B cell (primary cell): ENCODE results near the gene NTRK2. TPM values are rescaled to one million over a fixed set of nuclear protein-coding genes. Genes with fewer than 3 reads are reported as not detected.

Experiments used
- ATAC-seq: fragments of 200-7000 bp; cut with Tn5 transposase; one replicate; pipeline ENCODE4 v1.10.0; 2021; ENCODE audit warnings: low read depth, mild to moderate bottlenecking, moderate number of reproducible peaks, moderate library complexity
- CTCF ChIA-PET: fragments of 350-600 bp; sonication (Branson Sonifier 250); formaldehyde crosslinking; loops from one replicate; lab custom pipeline; 2021; ENCODE audit warnings: antibody characterized with exemption, inconsistent platforms; lab: Charles Lee
- POLR2A ChIA-PET: fragments of 350-600 bp; sonication (Branson Sonifier 250); formaldehyde crosslinking; loops from one replicate; lab custom pipeline; 2021; ENCODE audit warnings: antibody characterized with exemption; lab: Charles Lee
- DNase-seq: peaks from one replicate; pipeline ENCODE4 v3.0.0; 2013
- H2AFZ ChIP-seq: 2 replicates; pipeline ENCODE4 v1.6.1; 2012; ENCODE audit warnings: mild to moderate bottlenecking, low read depth, low read length; ENCODE audit not compliant: insufficient read depth, poor library complexity, severe bottlenecking
- H3K27ac ChIP-seq, 2 donors: 1 replicate in 1 of 2; 2 replicates in 1 of 2; pipeline ENCODE4 v1.5.1; 2012 to 2013; ENCODE audit warnings: low read length in 2 of 2, mild to moderate bottlenecking in 2 of 2, moderate library complexity in 1 of 2
- H3K27me3 ChIP-seq, 4 experiments: fragments of 200-600 bp in 1 of 4; sonication (generic) in 1 of 4; replicated peaks in 1 of 4; 1 replicate in 2 of 4; 2 replicates in 2 of 4; pipeline versions ENCODE4 v1.6.1 to v1.7.0; 2013 to 2016; ENCODE audit warnings: low read length in 3 of 4, mild to moderate bottlenecking in 2 of 4, mixed read lengths in 1 of 4, moderate library complexity in 1 of 4; ENCODE audit not compliant: insufficient read depth in 4 of 4, control insufficient read depth in 3 of 4; ENCODE audit errors: control extremely low read depth in 1 of 4
- H3K36me3 ChIP-seq, 2 experiments: replicated peaks in 1 of 2; 1 replicate in 1 of 2; 2 replicates in 1 of 2; pipeline versions ENCODE4 v1.6.1 to v1.7.1; 2013; ENCODE audit warnings: low read length in 1 of 2; ENCODE audit not compliant: insufficient read depth in 2 of 2, control insufficient read depth in 1 of 2; ENCODE audit errors: control extremely low read depth in 1 of 2, extremely low read depth in 1 of 2
- H3K4me1 ChIP-seq, 2 donors: fragments of 200-600 bp in 1 of 2; sonication (generic) in 1 of 2; 1 replicate in 1 of 2; 2 replicates in 1 of 2; pipeline versions ENCODE4 v1.5.1 to v1.6.1; 2013 to 2017; ENCODE audit warnings: low read length in 2 of 2; ENCODE audit not compliant: control insufficient read depth in 2 of 2, insufficient read depth in 2 of 2
- H3K4me2 ChIP-seq: replicated peaks from 2 replicates; pipeline ENCODE3; 2012; ENCODE audit warnings: mild to moderate bottlenecking, low read depth, low read length; ENCODE audit not compliant: poor library complexity, severe bottlenecking
- H3K4me3 ChIP-seq, 5 experiments: fragments of 200-600 bp in 1 of 5; sonication (generic) in 1 of 5; 1 replicate in 3 of 5; 2 replicates in 2 of 5; pipeline versions ENCODE4 v1.5.1 to v1.7.0; 2011 to 2016; ENCODE audit warnings: low read length in 4 of 5, mild to moderate bottlenecking in 4 of 5, low read depth in 2 of 5, control low read depth in 1 of 5, moderate library complexity in 1 of 5; ENCODE audit not compliant: insufficient read depth in 1 of 5; ENCODE audit errors: control extremely low read depth in 1 of 5, extremely low read depth in 1 of 5
- H3K79me2 ChIP-seq: fragments of 200-600 bp; sonication (generic); one replicate; pipeline ENCODE4 v1.6.0; 2016; ENCODE audit warnings: low read length; ENCODE audit not compliant: control insufficient read depth, insufficient read depth
- H3K9ac ChIP-seq: fragments of 200-600 bp; sonication (generic); 2 replicates; pipeline ENCODE4 v1.6.1; 2017; ENCODE audit warnings: mild to moderate bottlenecking, low read length, moderate library complexity
- H3K9me3 ChIP-seq, 3 donors: one replicate each; pipeline versions ENCODE4 v1.6.1 to v1.7.1; 2013; ENCODE audit warnings: low read length in 2 of 3; ENCODE audit not compliant: control insufficient read depth in 2 of 3, insufficient read depth in 1 of 3; ENCODE audit errors: control extremely low read depth in 1 of 3
- H4K20me1 ChIP-seq: 2 replicates; pipeline ENCODE4 v1.6.0; 2012; ENCODE audit warnings: mild to moderate bottlenecking, low read length; ENCODE audit not compliant: insufficient read depth, control insufficient read depth, poor library complexity, severe bottlenecking
- H3K27ac Mint-ChIP-seq: one replicate; pipeline ENCODE4 v1.8.0; 2021; ENCODE audit warnings: mixed read lengths
- H3K27me3 Mint-ChIP-seq: one replicate; pipeline ENCODE4 v1.8.0; 2021; ENCODE audit warnings: mixed read lengths
- H3K4me1 Mint-ChIP-seq: one replicate; pipeline ENCODE4 v1.8.0; 2021; ENCODE audit warnings: mixed read lengths
- H3K4me3 Mint-ChIP-seq: one replicate; pipeline ENCODE4 v1.8.0; 2021; ENCODE audit warnings: mixed read lengths
- H3K9me3 Mint-ChIP-seq: one replicate; pipeline ENCODE4 v1.8.0; 2022; ENCODE audit warnings: mixed read lengths; ENCODE audit not compliant: insufficient read depth
- EZH2 ChIP-seq: IDR thresholded peaks from 2 replicates; pipeline ENCODE4 v1.6.1; 2012; ENCODE audit warnings: borderline replicate concordance, low read depth, mild to moderate bottlenecking, moderate library complexity, low read length; ENCODE audit not compliant: insufficient read depth, poor library complexity, severe bottlenecking
- WGBS: methylation state at CpG from one replicate; pipeline ENCODE4 v1.1.5; 2013; ENCODE audit warnings: missing lambda C conversion rate; ENCODE audit not compliant: insufficient coverage; 5-methylcytosine and 5-hydroxymethylcytosine counted together
- intact Hi-C: fragments of 100-400 bp; cut with micrococcal nuclease; formaldehyde crosslinking; loops from one replicate; pipeline ENCODE4 v1.10.0; 2022
- polyA plus RNA-seq: library from polyadenylated mRNA; depleted of rRNA; stranded (reverse); fragments of >200 nt; gene quantifications from 2 replicates; pipeline ENCODE4 v1.2.3, GENCODE V29; 2012
- total RNA-seq, 2 donors: library from RNA; stranded (reverse); fragments of 120-200 nt in 1 of 2; gene quantifications; 1 replicate in 1 of 2; 2 replicates in 1 of 2; pipeline versions ENCODE4 v1.2.3 to v1.2.4, GENCODE V29; 2013 to 2022
- TF ChIP-seq, protein P1 (sequence below): fragments of 200-600 bp; IDR thresholded peaks from one replicate; pipeline ENCODE4 v1.8.0; 2022; ENCODE audit warnings: antibody characterized with exemption, mild to moderate bottlenecking

Gene NTRK2
- total and polyA plus RNA-seq, 2 donors (not counting 1 experiment from before 2014, with no cell fraction given) = 0.03 to 0.10 TPM

DNA sequence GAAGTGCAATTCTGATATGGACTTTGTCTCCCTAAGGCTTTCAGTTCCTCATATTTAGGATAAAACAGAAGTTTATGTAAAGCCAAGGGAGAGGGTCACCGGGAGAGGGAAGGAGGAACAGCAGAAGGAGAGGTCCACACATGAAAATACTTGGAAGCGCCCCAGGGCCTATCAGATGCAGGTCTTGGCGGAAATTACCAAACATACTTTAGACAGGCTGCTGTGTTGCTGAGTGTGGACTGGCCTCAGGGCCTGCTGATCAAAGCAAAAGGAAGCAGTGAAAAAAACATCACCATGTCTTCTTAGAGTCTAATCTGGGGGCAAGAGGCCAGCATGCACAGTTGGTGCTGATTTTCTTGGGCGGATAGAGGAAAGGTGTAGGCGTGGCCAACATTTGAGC lies 14.1 kb upstream of the NTRK2 start:
- no peak overlapping the region for H2AFZ ChIP-seq
- H3K27ac ChIP-seq = no peak overlapping the region
- WGBS = 83% methylated on average over 3 of the region's 5 CpGs
- H3K27me3 ChIP-seq = no peaks in the 10 kb centered on the region
- Mint-ChIP-seq H3K9me3 (no peaks in the 10 kb centered on the region), H3K4me3 (no peak overlapping the region), H3K4me1 (no peaks in the 10 kb centered on the region), H3K27me3 (peaks cover 4% of the 10 kb centered on the region), H3K27ac (no peak overlapping the region)
- DNase-seq = no peak
- no peak overlapping the region for H3K9ac ChIP-seq
- H3K79me2 ChIP-seq = no peaks in the 10 kb centered on the region
- ChIA-PET CTCF (no interaction called here), POLR2A (no interaction called here)
- no peaks in the 10 kb centered on the region for H3K4me1 ChIP-seq
- no peak for TF ChIP-seq EZH2
- TF ChIP-seq, protein P1, sequence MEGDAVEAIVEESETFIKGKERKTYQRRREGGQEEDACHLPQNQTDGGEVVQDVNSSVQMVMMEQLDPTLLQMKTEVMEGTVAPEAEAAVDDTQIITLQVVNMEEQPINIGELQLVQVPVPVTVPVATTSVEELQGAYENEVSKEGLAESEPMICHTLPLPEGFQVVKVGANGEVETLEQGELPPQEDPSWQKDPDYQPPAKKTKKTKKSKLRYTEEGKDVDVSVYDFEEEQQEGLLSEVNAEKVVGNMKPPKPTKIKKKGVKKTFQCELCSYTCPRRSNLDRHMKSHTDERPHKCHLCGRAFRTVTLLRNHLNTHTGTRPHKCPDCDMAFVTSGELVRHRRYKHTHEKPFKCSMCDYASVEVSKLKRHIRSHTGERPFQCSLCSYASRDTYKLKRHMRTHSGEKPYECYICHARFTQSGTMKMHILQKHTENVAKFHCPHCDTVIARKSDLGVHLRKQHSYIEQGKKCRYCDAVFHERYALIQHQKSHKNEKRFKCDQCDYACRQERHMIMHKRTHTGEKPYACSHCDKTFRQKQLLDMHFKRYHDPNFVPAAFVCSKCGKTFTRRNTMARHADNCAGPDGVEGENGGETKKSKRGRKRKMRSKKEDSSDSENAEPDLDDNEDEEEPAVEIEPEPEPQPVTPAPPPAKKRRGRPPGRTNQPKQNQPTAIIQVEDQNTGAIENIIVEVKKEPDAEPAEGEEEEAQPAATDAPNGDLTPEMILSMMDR = no peak
- no peak overlapping the region for H3K4me3 ChIP-seq
- H3K9me3 ChIP-seq = no peaks in the 10 kb centered on the region
- H3K36me3 ChIP-seq = no peaks in the 10 kb centered on the region
- H4K20me1 ChIP-seq = no peaks in the 10 kb centered on the region
- no peak overlapping the region for H3K4me2 ChIP-seq
- intact Hi-C loops = no loop called here
- no peak for ATAC-seq

GRCh38 chr9:84659313-84659712 lies 10.2 kb upstream of the NTRK2 start:
- Histone ChIP-seq H3K4me3 (no peak overlapping the region), H3K9ac (no peak overlapping the region), H3K27me3 (no peaks in the 10 kb centered on the region), H2AFZ (no peak overlapping the region), H3K36me3 (no peaks in the 10 kb centered on the region), H3K4me2 (no peak overlapping the region), H3K27ac (no peak overlapping the region), H4K20me1 (no peaks in the 10 kb centered on the region), H3K79me2 (no peaks in the 10 kb centered on the region), H3K4me1 (no peaks in the 10 kb centered on the region), H3K9me3 (no peaks in the 10 kb centered on the region)
- Mint-ChIP-seq H3K9me3 (peaks cover 2% of the 10 kb centered on the region), H3K27ac (no peak overlapping the region), H3K4me1 (no peaks in the 10 kb centered on the region), H3K27me3 (peaks cover 7% of the 10 kb centered on the region), H3K4me3 (no peak overlapping the region)
- DNase-seq = no peak
- ChIA-PET CTCF (no interaction called here), POLR2A (no interaction called here)
- no peak for ATAC-seq
- WGBS = no CpG with 5 or more reads among the region's 5 CpGs
- TF ChIP-seq EZH2 = no peak
- TF ChIP-seq, protein P1 = no peak
- intact Hi-C loops = no loop called here
